ENCODE measurements around the gene IL4I1. TPM values are rescaled to one million over a fixed set of nuclear protein-coding genes. Genes with fewer than 3 reads are reported as not detected.

IL4I1 gene
- total RNA-seq, 1 experiment from 2014 or later, result 1.3 TPM

- no TSS peak for BruUV-seq (replicated peaks)
- Histone ChIP-seq H3K36me3 (ENCODE audit: insufficient read depth, low read length, poor library complexity, severe bottlenecking) (peaks cover 11% of the 10 kb centered on the region), H3K9me3 (ENCODE audit: low read depth, low read length, poor library complexity, severe bottlenecking) (no peaks in the 10 kb centered on the region), H3K4me1 (ENCODE audit: insufficient read depth, low read length, poor library complexity, severe bottlenecking) (peaks cover 33% of the 10 kb centered on the region), H3K4me3 (ENCODE audit: low read depth, low read length, poor library complexity, severe bottlenecking) (peak overlapping the region; percentile 52), H3K27me3 (replicated peaks; ENCODE audit: insufficient read depth, low read depth, low read length, poor library complexity) (no peaks in the 10 kb centered on the region), H3K27ac (ENCODE audit: low read depth, low read length, poor library complexity, severe bottlenecking) (peak overlapping the region; percentile 79)
- TF ChIP-seq, protein P1, sequence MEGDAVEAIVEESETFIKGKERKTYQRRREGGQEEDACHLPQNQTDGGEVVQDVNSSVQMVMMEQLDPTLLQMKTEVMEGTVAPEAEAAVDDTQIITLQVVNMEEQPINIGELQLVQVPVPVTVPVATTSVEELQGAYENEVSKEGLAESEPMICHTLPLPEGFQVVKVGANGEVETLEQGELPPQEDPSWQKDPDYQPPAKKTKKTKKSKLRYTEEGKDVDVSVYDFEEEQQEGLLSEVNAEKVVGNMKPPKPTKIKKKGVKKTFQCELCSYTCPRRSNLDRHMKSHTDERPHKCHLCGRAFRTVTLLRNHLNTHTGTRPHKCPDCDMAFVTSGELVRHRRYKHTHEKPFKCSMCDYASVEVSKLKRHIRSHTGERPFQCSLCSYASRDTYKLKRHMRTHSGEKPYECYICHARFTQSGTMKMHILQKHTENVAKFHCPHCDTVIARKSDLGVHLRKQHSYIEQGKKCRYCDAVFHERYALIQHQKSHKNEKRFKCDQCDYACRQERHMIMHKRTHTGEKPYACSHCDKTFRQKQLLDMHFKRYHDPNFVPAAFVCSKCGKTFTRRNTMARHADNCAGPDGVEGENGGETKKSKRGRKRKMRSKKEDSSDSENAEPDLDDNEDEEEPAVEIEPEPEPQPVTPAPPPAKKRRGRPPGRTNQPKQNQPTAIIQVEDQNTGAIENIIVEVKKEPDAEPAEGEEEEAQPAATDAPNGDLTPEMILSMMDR (conservative IDR thresholded peaks at IDR 0.05; ENCODE audit: low read depth, low read length), result no peak
- no peak for TF ChIP-seq EZH2 (IDR thresholded peaks at IDR 0.05; ENCODE audit: borderline replicate concordance, low read depth, low read length, poor library complexity, severe bottlenecking)
- ChIA-PET CTCF (interaction anchor here (0.6 kb wide), 1 partner anchor 21 kb away, joined by 3 read pairs; no protein-coding TSS in a partner anchor), POLR2A (ENCODE audit: low non-redundant PET) (interaction anchor here (0.8 to 1.0 kb wide), 2 partner anchors 60 to 64 kb away, joined by 4 to 10 read pairs; partner anchors contain the start of genes ATF5 and NUP62)
- DNase-seq (ENCODE audit: low spot score), result peak; percentile 100
- intact Hi-C loops (cut with micrococcal nuclease; ENCODE audit: unreplicated experiment), result loop anchor here (5.0 to 10.0 kb wide), 2 partner anchors 102 to 375 kb away; partner anchors contain the start of genes AP2A1 and RPS11
Measured at GRCh38 chr19:49869484-49870308, 27.0 kb downstream of the IL4I1 start.

- H3K4me1 ChIP-seq (ENCODE audit: insufficient read depth, low read length, poor library complexity, severe bottlenecking), result peaks cover 33% of the 10 kb centered on the region
- CTCF ChIA-PET, result interaction anchor here (0.6 kb wide), 1 partner anchor 21 kb away, joined by 3 read pairs; no protein-coding TSS in a partner anchor
- POLR2A ChIA-PET (ENCODE audit: low non-redundant PET), result interaction anchor here (0.8 to 1.0 kb wide), 2 partner anchors 61 to 64 kb away, joined by 4 to 10 read pairs; partner anchors contain the start of genes ATF5 and NUP62
- H3K27ac ChIP-seq (ENCODE audit: low read depth, low read length, poor library complexity, severe bottlenecking), result peak overlapping the region; percentile 90
- H3K36me3 ChIP-seq (ENCODE audit: insufficient read depth, low read length, poor library complexity, severe bottlenecking), result peaks cover 18% of the 10 kb centered on the region
- H3K27me3 ChIP-seq (replicated peaks; ENCODE audit: insufficient read depth, low read depth, low read length, poor library complexity), result no peaks in the 10 kb centered on the region
- no peak for TF ChIP-seq EZH2 (IDR thresholded peaks at IDR 0.05; ENCODE audit: borderline replicate concordance, low read depth, low read length, poor library complexity, severe bottlenecking)
- TF ChIP-seq, protein P1 (conservative IDR thresholded peaks at IDR 0.05; ENCODE audit: low read depth, low read length), result no peak
- peak overlapping the region; percentile 52 for H3K4me3 ChIP-seq (ENCODE audit: low read depth, low read length, poor library complexity, severe bottlenecking)
- no peak for DNase-seq (ENCODE audit: low spot score)
- BruUV-seq (replicated peaks), result no TSS peak
- H3K9me3 ChIP-seq (ENCODE audit: low read depth, low read length, poor library complexity, severe bottlenecking), result no peaks in the 10 kb centered on the region
- intact Hi-C loops (cut with micrococcal nuclease; ENCODE audit: unreplicated experiment), result loop anchor here (5.0 kb wide), 1 partner anchor 102 kb away; the partner anchor contains the start of gene AP2A1
Measured at GRCh38 chr19:49869009-49869483, 27.6 kb downstream of the IL4I1 start.

GRCh38 chr19:49866933-49867782 is 29.5 kb downstream of the IL4I1 start, which contains the start of gene PNKP:
Gene PNKP, minus strand, starts transcription at chr19:49867576. Its CDS starts 372 bp downstream, at chr19:49867204.
- H3K4me3 ChIP-seq (ENCODE audit: low read depth, low read length, poor library complexity, severe bottlenecking), result peak within 1 kb of the TSS; percentile 92
- H3K27ac ChIP-seq (ENCODE audit: low read depth, low read length, poor library complexity, severe bottlenecking), result peak within 1 kb of the TSS; percentile 90
- no peaks in the 10 kb centered on the region for H3K9me3 ChIP-seq (ENCODE audit: low read depth, low read length, poor library complexity, severe bottlenecking)
- H3K4me1 ChIP-seq (ENCODE audit: insufficient read depth, low read length, poor library complexity, severe bottlenecking), result peaks cover 33% of the 10 kb centered on the region
- TF ChIP-seq, protein P1 (conservative IDR thresholded peaks at IDR 0.05; ENCODE audit: low read depth, low read length), result no peak
- no peak for TF ChIP-seq EZH2 (IDR thresholded peaks at IDR 0.05; ENCODE audit: borderline replicate concordance, low read depth, low read length, poor library complexity, severe bottlenecking)
- no peaks in the 10 kb centered on the region for H3K27me3 ChIP-seq (replicated peaks; ENCODE audit: insufficient read depth, low read depth, low read length, poor library complexity)
- CTCF ChIA-PET, result interaction anchor here (0.8 kb wide), 2 partner anchors 13 to 15 kb away, joined by 3 read pairs; no protein-coding TSS in a partner anchor
- POLR2A ChIA-PET (ENCODE audit: low non-redundant PET), result interaction anchor here (0.6 kb wide), 2 partner anchors 269 to 674 kb away, joined by 5 read pairs; no protein-coding TSS in a partner anchor
- peak; percentile 96 for DNase-seq (ENCODE audit: low spot score)
- BruUV-seq (replicated peaks), result no TSS peak
- H3K36me3 ChIP-seq (ENCODE audit: insufficient read depth, low read length, poor library complexity, severe bottlenecking), result peaks cover 33% of the 10 kb centered on the region
- intact Hi-C loops (cut with micrococcal nuclease; ENCODE audit: unreplicated experiment), result loop anchor here (5.0 kb wide), 1 partner anchor 100 kb away; the partner anchor contains the start of gene AP2A1

Data from A673 (cell line).